A673 (cell line): Measurements from ENCODE around the gene AANAT. TPM values are rescaled to one million over a fixed set of nuclear protein-coding genes. Genes with fewer than 3 reads are reported as not detected.

ENCODE experiments used
- BruUV-seq: library from RNA; stranded (reverse); fragments of 400-500 nt; replicated peaks from 2 replicates; lab custom pipeline; 2021; lab: Mats Ljungman, UMichigan
- CTCF ChIA-PET: fragments of 300-600 bp; sonication (Branson Sonifier 250); formaldehyde crosslinking; loops from one replicate; lab custom pipeline; 2022; ENCODE audit warnings: antibody characterized with exemption; lab: Charles Lee
- POLR2A ChIA-PET: fragments of 300-600 bp; sonication (Branson Sonifier 250); formaldehyde crosslinking; loops from one replicate; lab custom pipeline; 2022; ENCODE audit warnings: antibody characterized with exemption; ENCODE audit not compliant: low non-redundant PET; lab: Charles Lee
- DNase-seq: peaks from one replicate; pipeline ENCODE4 v3.0.0-alpha.2; 2015; ENCODE audit warnings: low spot score
- H3K27ac ChIP-seq: fragments of 200-600 bp; sonication (generic); 2 replicates; pipeline ENCODE4 v1.5.1; 2016; ENCODE audit warnings: mixed run types, low read depth, mild to moderate bottlenecking, mixed read lengths, antibody characterized with exemption, low read length; ENCODE audit not compliant: poor library complexity, severe bottlenecking
- H3K27me3 ChIP-seq: fragments of 200-600 bp; sonication (generic); replicated peaks from 2 replicates; pipeline ENCODE4 v1.6.1; 2017; ENCODE audit warnings: mixed run types, low read depth, mild to moderate bottlenecking, mixed read lengths, antibody characterized with exemption, low read length; ENCODE audit not compliant: insufficient read depth, poor library complexity
- H3K36me3 ChIP-seq: fragments of 200-600 bp; sonication (generic); 2 replicates; pipeline ENCODE4 v1.6.1; 2016; ENCODE audit warnings: mixed run types, mild to moderate bottlenecking, mixed read lengths, antibody characterized with exemption, low read length; ENCODE audit not compliant: insufficient read depth, poor library complexity, severe bottlenecking
- H3K4me1 ChIP-seq: fragments of 200-600 bp; sonication (generic); 2 replicates; pipeline ENCODE4 v1.6.1; 2017; ENCODE audit warnings: mixed run types, mild to moderate bottlenecking, mixed read lengths, antibody characterized with exemption, low read length; ENCODE audit not compliant: insufficient read depth, poor library complexity, severe bottlenecking
- H3K4me3 ChIP-seq: fragments of 200-600 bp; sonication (generic); 2 replicates; pipeline ENCODE4 v1.5.1; 2016; ENCODE audit warnings: low read depth, mixed run types, mild to moderate bottlenecking, mixed read lengths, low read length; ENCODE audit not compliant: poor library complexity, severe bottlenecking
- H3K9me3 ChIP-seq: fragments of 200-600 bp; sonication (generic); 2 replicates; pipeline ENCODE4 v1.6.1; 2016; ENCODE audit warnings: mixed run types, low read depth, mild to moderate bottlenecking, mixed read lengths, antibody characterized with exemption, low read length; ENCODE audit not compliant: poor library complexity, severe bottlenecking
- EZH2 ChIP-seq: fragments of 200-600 bp; sonication (generic); IDR thresholded peaks from 2 replicates; pipeline ENCODE4 v1.6.1; 2017; ENCODE audit warnings: borderline replicate concordance, low read depth, mild to moderate bottlenecking, mixed read lengths, antibody characterized with exemption, low read length; ENCODE audit not compliant: poor library complexity, severe bottlenecking
- intact Hi-C: fragments of 100-400 bp; cut with micrococcal nuclease; formaldehyde crosslinking; loops from one replicate; pipeline ENCODE4 v1.10.0; 2022; ENCODE audit not compliant: unreplicated experiment
- total RNA-seq: library from RNA; stranded (reverse); gene quantifications from 2 replicates; pipeline ENCODE4 v1.2.3, GENCODE V29; 2021
- TF ChIP-seq, protein P1 (sequence below): fragments of 300-800, 200-600 bp; sonication (generic); conservative IDR thresholded peaks from 2 replicates; pipeline ENCODE4 v1.5.1; 2017; ENCODE audit warnings: low read depth, mild to moderate bottlenecking, antibody characterized with exemption, low read length, moderate library complexity, mixed read lengths

The AANAT gene
- total RNA-seq, 1 experiment from 2014 or later = not detected

DNA sequence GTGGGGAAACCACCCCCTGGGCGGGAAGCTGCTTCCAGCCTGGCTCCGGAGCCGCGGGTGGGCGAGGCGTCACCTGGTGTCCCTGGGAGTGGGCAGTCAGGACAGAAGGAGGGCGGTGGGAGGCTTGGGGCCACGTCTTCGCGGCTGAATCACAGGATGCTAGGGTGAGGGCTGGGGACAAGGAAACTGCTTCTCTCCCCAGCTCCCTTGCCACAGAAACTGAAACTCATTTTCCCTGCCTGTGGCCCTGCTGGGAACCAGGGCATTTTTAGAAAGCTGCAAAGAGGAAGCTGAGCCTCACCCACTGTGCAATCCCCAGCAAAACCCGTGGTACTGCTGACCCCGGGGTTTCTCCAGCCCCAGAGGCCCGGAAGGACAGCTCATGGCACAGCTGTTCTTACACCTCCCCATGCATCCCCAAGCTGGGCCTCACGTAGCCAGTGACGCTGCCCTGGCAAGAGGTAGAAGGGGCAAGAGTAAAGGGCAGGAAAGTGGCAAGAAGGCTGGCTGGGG lies 25.6 kb downstream of the AANAT start:
- BruUV-seq = no TSS peak
- H3K27me3 ChIP-seq = no peaks in the 10 kb centered on the region
- intact Hi-C loops = no loop called here
- no peak overlapping the region for H3K27ac ChIP-seq
- no peaks in the 10 kb centered on the region for H3K9me3 ChIP-seq
- peaks cover 37% of the 10 kb centered on the region for H3K4me1 ChIP-seq
- POLR2A ChIA-PET = no interaction called here
- CTCF ChIA-PET = no interaction called here
- no peak for DNase-seq
- no peaks in the 10 kb centered on the region for H3K36me3 ChIP-seq
- TF ChIP-seq, protein P1, sequence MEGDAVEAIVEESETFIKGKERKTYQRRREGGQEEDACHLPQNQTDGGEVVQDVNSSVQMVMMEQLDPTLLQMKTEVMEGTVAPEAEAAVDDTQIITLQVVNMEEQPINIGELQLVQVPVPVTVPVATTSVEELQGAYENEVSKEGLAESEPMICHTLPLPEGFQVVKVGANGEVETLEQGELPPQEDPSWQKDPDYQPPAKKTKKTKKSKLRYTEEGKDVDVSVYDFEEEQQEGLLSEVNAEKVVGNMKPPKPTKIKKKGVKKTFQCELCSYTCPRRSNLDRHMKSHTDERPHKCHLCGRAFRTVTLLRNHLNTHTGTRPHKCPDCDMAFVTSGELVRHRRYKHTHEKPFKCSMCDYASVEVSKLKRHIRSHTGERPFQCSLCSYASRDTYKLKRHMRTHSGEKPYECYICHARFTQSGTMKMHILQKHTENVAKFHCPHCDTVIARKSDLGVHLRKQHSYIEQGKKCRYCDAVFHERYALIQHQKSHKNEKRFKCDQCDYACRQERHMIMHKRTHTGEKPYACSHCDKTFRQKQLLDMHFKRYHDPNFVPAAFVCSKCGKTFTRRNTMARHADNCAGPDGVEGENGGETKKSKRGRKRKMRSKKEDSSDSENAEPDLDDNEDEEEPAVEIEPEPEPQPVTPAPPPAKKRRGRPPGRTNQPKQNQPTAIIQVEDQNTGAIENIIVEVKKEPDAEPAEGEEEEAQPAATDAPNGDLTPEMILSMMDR = no peak
- TF ChIP-seq EZH2 = no peak
- H3K4me3 ChIP-seq = no peak overlapping the region

GRCh38 chr17:76493505-76494167 lies 26.2 kb downstream of the AANAT start:
- no peak overlapping the region for H3K4me3 ChIP-seq
- H3K9me3 ChIP-seq = no peaks in the 10 kb centered on the region
- no peaks in the 10 kb centered on the region for H3K36me3 ChIP-seq
- no peaks in the 10 kb centered on the region for H3K27me3 ChIP-seq
- no TSS peak for BruUV-seq
- peaks cover 43% of the 10 kb centered on the region for H3K4me1 ChIP-seq
- no peak overlapping the region for H3K27ac ChIP-seq
- TF ChIP-seq, protein P1 = no peak
- no peak for DNase-seq
- intact Hi-C loops = no loop called here
- ChIA-PET CTCF (no interaction called here), POLR2A (interaction anchor here (0.7 kb wide), 1 partner anchor 1547 kb away, joined by 3 read pairs; no protein-coding TSS in a partner anchor)

DNA sequence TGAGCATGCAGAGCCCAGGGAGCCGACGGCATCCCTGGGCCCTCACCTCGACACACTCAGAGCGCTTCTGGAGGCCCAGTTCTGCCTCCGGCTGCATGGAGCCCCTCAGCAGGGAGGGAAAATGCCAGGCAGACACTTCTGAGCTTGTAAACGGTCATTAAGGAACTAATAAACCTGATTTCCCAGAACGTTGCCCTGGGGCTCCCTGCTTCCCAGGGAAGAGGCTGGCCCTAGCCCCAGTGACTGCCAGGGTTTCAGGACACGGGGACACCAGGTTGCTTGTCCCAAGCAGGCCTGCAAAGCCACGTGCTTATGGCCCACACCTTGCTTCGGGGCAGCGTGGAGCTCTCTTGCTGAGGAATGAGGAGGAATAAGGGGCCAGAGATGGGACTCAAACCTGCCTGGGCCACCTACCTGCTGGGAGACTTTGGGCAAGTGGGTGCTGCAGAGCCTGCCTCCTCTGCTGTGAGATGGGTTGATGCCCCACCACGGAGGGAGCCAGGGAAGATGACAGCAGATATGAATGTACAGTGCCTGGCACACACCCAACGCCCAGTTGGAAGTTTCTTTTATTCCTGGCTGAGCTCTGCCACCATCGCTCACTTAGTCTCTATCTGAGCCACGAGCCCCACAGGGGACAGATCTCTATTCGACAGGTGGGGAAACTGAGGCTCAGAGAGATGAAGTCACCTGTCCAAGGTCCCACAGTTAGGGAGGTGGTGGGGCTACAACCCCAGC lies 28.4 kb downstream of the AANAT start:
- no TSS peak for BruUV-seq

More for the DNA sequence above, 28.4 kb downstream of the AANAT start:
- CTCF ChIA-PET = no interaction called here
- H3K36me3 ChIP-seq = no peaks in the 10 kb centered on the region
- peak; percentile 54 for DNase-seq
- no peak overlapping the region for H3K27ac ChIP-seq
- no peak overlapping the region for H3K4me3 ChIP-seq
- H3K9me3 ChIP-seq = no peaks in the 10 kb centered on the region
- no peaks in the 10 kb centered on the region for H3K27me3 ChIP-seq
- POLR2A ChIA-PET = no interaction called here
- peaks cover 63% of the 10 kb centered on the region for H3K4me1 ChIP-seq
- intact Hi-C loops = no loop called here
- TF ChIP-seq EZH2 = no peak
